HuH-7 (cell line): Measurements from ENCODE around the gene SLC30A2.

ENCODE experiments used
- DNase-seq: peaks from one replicate; pipeline ENCODE4 v3.0.0; 2011; ENCODE audit warnings: low spot score

The SLC30A2 gene

DNA sequence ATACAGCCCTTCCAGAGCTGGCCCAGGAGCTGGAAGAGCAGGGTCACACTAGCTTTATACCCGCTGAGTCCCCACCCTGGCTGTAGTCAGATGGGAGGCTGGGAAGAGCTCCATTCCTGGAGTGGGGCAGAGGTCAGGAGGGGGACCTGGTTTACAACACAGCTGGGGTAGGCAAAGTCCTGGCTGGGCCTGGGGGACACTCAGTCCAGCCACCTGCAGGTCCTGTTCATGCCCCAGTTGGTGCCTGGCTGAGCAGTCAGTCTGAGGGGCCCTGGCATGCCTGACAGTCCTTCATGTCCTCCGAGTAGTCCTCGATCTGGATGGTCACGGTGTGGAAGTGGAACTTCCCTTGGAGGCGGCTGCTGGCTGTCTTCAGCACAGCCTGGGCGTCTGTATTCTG, 7.0 kb downstream of the SLC30A2 start:
- no peak for DNase-seq

GRCh38 chr1:26038477-26038876, 7.4 kb downstream of the SLC30A2 start:
- DNase-seq = no peak

GRCh38 chr1:26037904-26038303, 8.0 kb downstream of the SLC30A2 start:
- no peak for DNase-seq

- DNase-seq = no peak
These were observed 9.1 kb downstream of the SLC30A2 start for GRCh38 chr1:26036756-26037281.

- DNase-seq = peak; percentile 91
These were observed 9.8 kb downstream of the SLC30A2 start for GRCh38 chr1:26035959-26036755.

GRCh38 chr1:26035203-26035958, 10.5 kb downstream of the SLC30A2 start:
- peak; percentile 99 for DNase-seq

GRCh38 chr1:26034504-26035202, 11.3 kb downstream of the SLC30A2 start:
- peak; percentile 47 for DNase-seq

- DNase-seq = no peak
These were observed 13.1 kb downstream of the SLC30A2 start for GRCh38 chr1:26032656-26033357.

GRCh38 chr1:26031611-26032220, 14.2 kb downstream of the SLC30A2 start:
- DNase-seq = no peak

- DNase-seq = no peak
These were observed 14.7 kb downstream of the SLC30A2 start for GRCh38 chr1:26031196-26031595.

GRCh38 chr1:26029864-26030481, 15.9 kb downstream of the SLC30A2 start:
- DNase-seq = no peak

GRCh38 chr1:26029054-26029863, 16.7 kb downstream of the SLC30A2 start:
- DNase-seq = no peak

DNA sequence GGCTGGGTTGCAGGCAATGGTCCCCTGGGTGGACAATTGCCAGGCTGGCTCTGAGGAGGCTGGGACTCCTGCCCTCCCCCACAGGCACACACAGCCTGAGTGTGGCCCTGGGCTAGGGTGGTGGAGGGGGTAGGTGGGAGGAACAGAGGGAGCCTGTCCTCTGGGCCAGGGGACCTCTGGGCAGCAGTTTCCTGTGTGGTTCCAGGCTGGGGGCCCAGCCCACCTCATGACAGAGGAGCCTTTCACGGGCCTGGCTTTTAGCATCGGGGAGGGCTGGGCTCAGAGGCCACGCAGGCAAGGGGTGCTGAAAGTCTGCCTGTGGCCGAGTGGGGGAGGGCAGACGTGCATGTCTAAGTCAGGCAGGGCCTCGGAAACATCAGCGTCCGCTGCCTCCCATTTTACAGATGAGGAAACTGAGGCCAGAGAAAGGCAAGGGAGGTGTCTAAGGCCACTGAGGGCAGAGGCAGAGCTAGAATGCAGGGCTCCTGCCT, 17.4 kb downstream of the SLC30A2 start:
- DNase-seq = no peak

GRCh38 chr1:26027716-26028489, 18.0 kb downstream of the SLC30A2 start:
- no peak for DNase-seq

GRCh38 chr1:26025517-26025916, 20.4 kb downstream of the SLC30A2 start:
- no peak for DNase-seq

GRCh38 chr1:26025060-26025459, 20.9 kb downstream of the SLC30A2 start:
- no peak for DNase-seq

DNA sequence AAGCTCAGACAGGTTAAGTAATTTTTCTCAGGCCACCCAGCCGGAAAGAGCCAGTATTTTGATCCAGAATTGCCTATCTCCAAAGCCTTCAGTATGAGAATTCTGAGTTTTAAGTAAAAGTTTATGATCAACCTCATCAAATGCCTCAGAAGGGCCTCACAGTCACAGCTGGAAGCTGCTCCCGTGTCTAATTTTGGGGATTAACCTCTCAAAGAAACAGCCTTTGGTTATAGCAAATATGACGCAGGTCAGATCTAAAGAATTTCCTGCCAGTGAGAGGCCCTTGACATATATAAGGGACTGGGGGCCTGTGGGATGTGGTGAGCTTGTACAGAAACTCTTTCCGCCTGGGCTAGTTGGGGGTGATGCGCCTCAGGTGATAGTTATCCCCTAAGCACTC, 22.1 kb downstream of the SLC30A2 start:
- DNase-seq = no peak

DNA sequence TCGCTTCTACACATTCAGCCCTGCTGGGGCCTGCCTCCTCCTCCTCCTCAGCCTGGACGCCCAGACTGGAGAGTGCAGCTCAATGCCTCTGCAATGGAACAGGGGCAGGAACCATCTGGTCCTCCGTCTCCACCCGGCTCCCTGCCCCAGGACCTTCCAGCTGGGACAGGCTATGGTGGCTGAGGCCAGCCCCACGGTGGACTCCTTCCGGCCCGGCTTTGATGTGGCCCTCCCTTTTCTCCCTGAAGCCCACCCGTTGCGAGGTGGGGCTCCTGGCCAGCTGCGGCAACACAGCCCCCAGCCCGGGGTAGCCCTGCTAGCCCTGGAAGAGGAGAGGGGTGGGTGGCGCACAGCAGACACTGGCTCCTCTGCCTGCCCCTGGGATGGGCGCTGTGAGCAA, 22.9 kb downstream of the SLC30A2 start:
- no peak for DNase-seq

DNA sequence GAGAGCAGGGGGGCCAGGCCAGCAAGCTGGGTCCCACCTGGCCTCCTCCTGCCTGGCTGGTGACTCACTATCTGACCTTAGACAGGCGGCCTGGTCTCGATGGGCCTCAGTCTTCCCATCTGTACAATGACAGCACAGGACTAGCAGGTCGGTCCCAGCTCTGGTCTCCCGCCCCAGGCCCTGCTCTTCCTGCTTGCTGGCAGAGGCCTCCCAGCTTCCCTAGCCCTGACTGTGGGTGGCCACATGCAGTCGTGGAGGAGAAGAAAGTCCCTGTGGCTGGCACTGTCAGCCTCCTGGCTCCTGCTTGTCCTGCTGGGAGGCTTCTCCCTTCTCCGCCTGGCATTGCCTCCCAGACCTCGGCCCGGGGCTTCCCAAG, 23.5 kb downstream of the SLC30A2 start:
- no peak for DNase-seq
